PC-9 (cell line): ENCODE data around the gene FCF1.

ENCODE experiments used
- CTCF ChIP-seq: fragments of 200-600 bp; sonication (generic); conservative IDR thresholded peaks from 2 replicates; pipeline ENCODE4 v1.6.1; 2017; ENCODE audit warnings: mixed run types, antibody characterized with exemption, mild to moderate bottlenecking, moderate library complexity
- EZH2 ChIP-seq: fragments of 200-600 bp; sonication (generic); IDR thresholded peaks from 2 replicates; pipeline ENCODE4 v1.8.0; 2017; ENCODE audit warnings: antibody characterized with exemption, low read depth

GRCh38 chr14:74669846-74670245 is 43.1 kb upstream of the FCF1 start:
- TF ChIP-seq CTCF (no peak), EZH2 (no peak)
